ENCODE data around the gene TBX15.

Gene TBX15

GRCh38 chr1:119012383-119012782, 24.2 kb upstream of the TBX15 start:
- Histone ChIP-seq H3K27me3 (replicated peaks) (no peaks in the 10 kb centered on the region), H3K4me3 (ENCODE audit: low read depth, low read length) (no peak overlapping the region), H3K27ac (no peak overlapping the region), H3K36me3 (replicated peaks) (no peaks in the 10 kb centered on the region)
- TF ChIP-seq CTCF (IDR thresholded peaks at IDR 0.05; ENCODE audit: low read depth, low read length, missing control alignments) = no peak
- no peak for DNase-seq
- in situ Hi-C loops (cut with HindIII; ENCODE audit: low pct_ligation_motif_present, low sequenced_read_pairs) = no loop called here

DNA sequence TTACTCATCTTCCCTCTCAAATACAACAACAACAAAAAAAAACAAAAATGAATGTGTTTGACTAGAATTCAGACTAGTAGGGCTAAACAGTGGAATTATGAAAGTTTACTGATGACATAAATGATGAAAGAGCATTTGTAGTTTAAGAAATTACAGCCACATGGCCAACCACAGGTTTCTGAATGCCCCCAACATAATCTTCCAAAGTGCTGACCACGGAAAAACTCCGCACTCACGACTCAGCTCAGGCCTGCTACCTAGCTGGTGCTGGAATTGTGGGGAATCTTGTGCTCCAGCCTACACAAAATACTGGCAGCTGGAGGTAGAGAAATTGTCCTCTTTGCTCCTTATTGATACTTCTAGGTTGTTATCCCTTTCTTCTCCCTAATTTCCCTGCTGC, 23.6 kb upstream of the TBX15 start:
- no peak overlapping the region for H3K4me3 ChIP-seq (ENCODE audit: low read depth, low read length)
- DNase-seq = no peak
- TF ChIP-seq CTCF (IDR thresholded peaks at IDR 0.05; ENCODE audit: low read depth, low read length, missing control alignments) = no peak
- no peaks in the 10 kb centered on the region for H3K36me3 ChIP-seq (replicated peaks)
- in situ Hi-C loops (cut with HindIII; ENCODE audit: low pct_ligation_motif_present, low sequenced_read_pairs) = no loop called here
- H3K27ac ChIP-seq = no peak overlapping the region
- peaks cover 2% of the 10 kb centered on the region for H3K27me3 ChIP-seq (replicated peaks)

GRCh38 chr1:119011116-119011515, 23.0 kb upstream of the TBX15 start:
- H3K36me3 ChIP-seq (replicated peaks) = no peaks in the 10 kb centered on the region
- in situ Hi-C loops (cut with HindIII; ENCODE audit: low pct_ligation_motif_present, low sequenced_read_pairs) = no loop called here
- no peak for DNase-seq
- H3K27me3 ChIP-seq (replicated peaks) = peaks cover 2% of the 10 kb centered on the region
- no peak for TF ChIP-seq CTCF (IDR thresholded peaks at IDR 0.05; ENCODE audit: low read depth, low read length, missing control alignments)
- H3K4me3 ChIP-seq (ENCODE audit: low read depth, low read length) = no peak overlapping the region
- H3K27ac ChIP-seq = no peak overlapping the region

GRCh38 chr1:119010201-119010600, 22.1 kb upstream of the TBX15 start:
- no peak for TF ChIP-seq CTCF (IDR thresholded peaks at IDR 0.05; ENCODE audit: low read depth, low read length, missing control alignments)
- Histone ChIP-seq H3K4me3 (ENCODE audit: low read depth, low read length) (no peak overlapping the region), H3K36me3 (replicated peaks) (no peaks in the 10 kb centered on the region), H3K27me3 (replicated peaks) (peaks cover 2% of the 10 kb centered on the region), H3K27ac (no peak overlapping the region)
- peak; percentile 48 for DNase-seq
- in situ Hi-C loops (cut with HindIII; ENCODE audit: low pct_ligation_motif_present, low sequenced_read_pairs) = no loop called here

DNA sequence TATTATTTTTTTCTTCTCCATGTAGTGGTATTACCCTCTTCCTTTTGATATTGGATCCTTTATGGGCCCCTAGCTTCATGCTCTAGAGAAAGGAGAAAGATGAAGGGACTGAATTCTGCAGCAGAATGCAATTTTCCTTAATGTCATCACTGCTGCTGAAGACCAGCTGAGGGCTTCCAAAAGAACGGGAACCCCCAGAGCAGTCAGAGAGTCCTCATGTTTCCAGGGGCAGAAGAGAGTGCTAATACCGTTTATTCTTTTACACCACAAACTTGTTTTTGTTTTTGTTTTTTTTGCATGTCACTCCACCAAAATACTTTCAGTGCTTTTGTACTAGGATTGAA, 21.1 kb upstream of the TBX15 start:
- H3K27me3 ChIP-seq (replicated peaks) = peaks cover 2% of the 10 kb centered on the region
- no peak for TF ChIP-seq CTCF (IDR thresholded peaks at IDR 0.05; ENCODE audit: low read depth, low read length, missing control alignments)
- no peak for DNase-seq
- no peak overlapping the region for H3K4me3 ChIP-seq (ENCODE audit: low read depth, low read length)
- H3K36me3 ChIP-seq (replicated peaks) = no peaks in the 10 kb centered on the region
- H3K27ac ChIP-seq = no peak overlapping the region
- in situ Hi-C loops (cut with HindIII; ENCODE audit: low pct_ligation_motif_present, low sequenced_read_pairs) = no loop called here

GRCh38 chr1:119008483-119009311, 20.6 kb upstream of the TBX15 start:
- Histone ChIP-seq H3K36me3 (replicated peaks) (no peaks in the 10 kb centered on the region), H3K4me3 (ENCODE audit: low read depth, low read length) (peak overlapping the region; percentile 41), H3K27me3 (replicated peaks) (peaks cover 2% of the 10 kb centered on the region), H3K27ac (peak overlapping the region; percentile 56)
- in situ Hi-C loops (cut with HindIII; ENCODE audit: low pct_ligation_motif_present, low sequenced_read_pairs) = no loop called here
- TF ChIP-seq CTCF (IDR thresholded peaks at IDR 0.05; ENCODE audit: low read depth, low read length, missing control alignments) = peak; percentile 60
- peak; percentile 85 for DNase-seq
